Parathyroid adenoma (tissue), 2 donors: Measurements from ENCODE around the gene ADH4.
"Not testable (repeated sequence)": the region's sequence is repeated elsewhere in the genome, so short reads cannot be mapped to it uniquely, and the experiment has no call there.

Source experiments
- H2AFZ ChIP-seq: fragments of 300-600 bp; sonication (generic); one replicate; pipeline ENCODE4 v1.7.0; 2017; ENCODE audit warnings: antibody characterized with exemption, mild to moderate bottlenecking
- H3K27ac ChIP-seq: fragments of 300-600 bp; sonication (generic); one replicate; pipeline ENCODE4 v1.7.0; 2017
- H3K27me3 ChIP-seq: fragments of 300-600 bp; sonication (generic); one replicate; pipeline ENCODE4 v1.7.0; 2017; ENCODE audit warnings: low read length; ENCODE audit not compliant: control insufficient read depth, insufficient read depth
- H3K36me3 ChIP-seq: fragments of 300-600 bp; sonication (generic); one replicate; pipeline ENCODE4 v1.7.0; 2017; ENCODE audit warnings: low read length; ENCODE audit not compliant: control insufficient read depth, insufficient read depth
- H3K4me1 ChIP-seq: fragments of 300-600 bp; sonication (generic); one replicate; pipeline ENCODE4 v1.7.0; 2017; ENCODE audit warnings: control low read depth
- H3K4me2 ChIP-seq: fragments of 300-600 bp; sonication (generic); one replicate; pipeline ENCODE4 v1.7.0; 2017; ENCODE audit warnings: low read length
- H3K4me3 ChIP-seq: fragments of 300-600 bp; sonication (generic); one replicate; pipeline ENCODE4 v1.7.0; 2017; ENCODE audit warnings: low read depth, low read length
- H3K79me2 ChIP-seq: fragments of 300-600 bp; sonication (generic); one replicate; pipeline ENCODE4 v1.7.0; 2017; ENCODE audit warnings: control low read depth
- H3K9ac ChIP-seq: fragments of 300-600 bp; sonication (generic); one replicate; pipeline ENCODE4 v1.7.0; 2017; ENCODE audit warnings: mild to moderate bottlenecking
- H3K9me3 ChIP-seq: fragments of 300-600 bp; sonication (generic); one replicate; pipeline ENCODE4 v1.7.0; 2017; ENCODE audit warnings: low read length; ENCODE audit not compliant: control insufficient read depth
- CTCF ChIP-seq: fragments of 300-600 bp; sonication (generic); IDR thresholded peaks from one replicate; pipeline ENCODE4 v1.7.0; 2017; ENCODE audit warnings: antibody characterized with exemption, mild to moderate bottlenecking
- donor health status: primary hyperparathyroidism.

The ADH4 gene

GRCh38 chr4:99099311-99099710, 44.8 kb downstream of the ADH4 start:
- Histone ChIP-seq H3K4me1 (no peaks in the 10 kb centered on the region), H2AFZ (no peak overlapping the region), H3K79me2 (no peaks in the 10 kb centered on the region), H3K9me3 (no peaks in the 10 kb centered on the region), H3K27me3 (no peaks in the 10 kb centered on the region), H3K4me2 (no peak overlapping the region), H3K4me3 (no peak overlapping the region), H3K36me3 (no peaks in the 10 kb centered on the region), H3K27ac (no peak overlapping the region), H3K9ac (no peak overlapping the region)
- no peak for TF ChIP-seq CTCF

GRCh38 chr4:99091841-99092240, 52.3 kb downstream of the ADH4 start:
- not testable (repeated sequence) for H2AFZ ChIP-seq, H3K79me2 ChIP-seq, H3K4me1 ChIP-seq, H3K27me3 ChIP-seq, H3K36me3 ChIP-seq, H3K4me2 ChIP-seq, H3K27ac ChIP-seq, H3K9me3 ChIP-seq, H3K4me3 ChIP-seq, H3K9ac ChIP-seq

GRCh38 chr4:99091216-99091575, 52.9 kb downstream of the ADH4 start:
- Histone ChIP-seq H3K4me1 (no peaks in the 10 kb centered on the region), H3K4me3 (no peak overlapping the region), H3K27ac (no peak overlapping the region), H3K9ac (no peak overlapping the region), H3K36me3 (no peaks in the 10 kb centered on the region), H3K9me3 (no peaks in the 10 kb centered on the region), H3K79me2 (no peaks in the 10 kb centered on the region), H3K4me2 (no peak overlapping the region), H2AFZ (no peak overlapping the region), H3K27me3 (no peaks in the 10 kb centered on the region)
- TF ChIP-seq CTCF, result no peak

GRCh38 chr4:99090481-99091215, 53.4 kb downstream of the ADH4 start:
- H3K27me3 ChIP-seq, result no peaks in the 10 kb centered on the region
- H3K36me3 ChIP-seq, result no peaks in the 10 kb centered on the region
- H3K9me3 ChIP-seq, result no peaks in the 10 kb centered on the region
- H3K9ac ChIP-seq, result no peak overlapping the region
- no peak for TF ChIP-seq CTCF
- no peak overlapping the region for H3K27ac ChIP-seq
- H3K4me2 ChIP-seq, result no peak overlapping the region
- H3K79me2 ChIP-seq, result no peaks in the 10 kb centered on the region
- H2AFZ ChIP-seq, result no peak overlapping the region
- H3K4me1 ChIP-seq, result no peaks in the 10 kb centered on the region
- no peak overlapping the region for H3K4me3 ChIP-seq

GRCh38 chr4:99088481-99089365, 55.4 kb downstream of the ADH4 start, which contains the start of gene ADH5:
ADH5 (minus strand) TSS chr4:99088788; CDS start chr4:99088700, 88 bp downstream.
- no peak for TF ChIP-seq CTCF
- Histone ChIP-seq H3K27me3 (no peaks in the 10 kb centered on the region), H3K79me2 (no peaks in the 10 kb centered on the region), H3K9ac (no peak within 1 kb of the TSS), H2AFZ (peak within 1 kb of the TSS; percentile 85), H3K9me3 (no peaks in the 10 kb centered on the region), H3K4me2 (peak within 1 kb of the TSS; percentile 64), H3K4me1 (no peaks in the 10 kb centered on the region), H3K4me3 (peak within 1 kb of the TSS; percentile 67), H3K27ac (peak within 1 kb of the TSS; percentile 60), H3K36me3 (no peaks in the 10 kb centered on the region)
